Fibroblast of lung (primary cell): Measurements from ENCODE around the gene SEC61B.

ENCODE experiments used
- CTCF ChIP-seq, 2 donors: IDR thresholded peaks in 1 of 2; conservative IDR thresholded peaks in 1 of 2; 1 replicate in 1 of 2; 2 replicates in 1 of 2; pipeline ENCODE4 v1.5.1; 2011 to 2012; ENCODE audit warnings: low read length in 2 of 2, control low read depth in 1 of 2, inconsistent platforms in 1 of 2, low read depth in 1 of 2, mild to moderate bottlenecking in 1 of 2
- EZH2 ChIP-seq: IDR thresholded peaks from 2 replicates; pipeline ENCODE4 v1.5.1; 2012; ENCODE audit warnings: low read length, control low read depth, mild to moderate bottlenecking; ENCODE audit errors: missing control alignments

DNA sequence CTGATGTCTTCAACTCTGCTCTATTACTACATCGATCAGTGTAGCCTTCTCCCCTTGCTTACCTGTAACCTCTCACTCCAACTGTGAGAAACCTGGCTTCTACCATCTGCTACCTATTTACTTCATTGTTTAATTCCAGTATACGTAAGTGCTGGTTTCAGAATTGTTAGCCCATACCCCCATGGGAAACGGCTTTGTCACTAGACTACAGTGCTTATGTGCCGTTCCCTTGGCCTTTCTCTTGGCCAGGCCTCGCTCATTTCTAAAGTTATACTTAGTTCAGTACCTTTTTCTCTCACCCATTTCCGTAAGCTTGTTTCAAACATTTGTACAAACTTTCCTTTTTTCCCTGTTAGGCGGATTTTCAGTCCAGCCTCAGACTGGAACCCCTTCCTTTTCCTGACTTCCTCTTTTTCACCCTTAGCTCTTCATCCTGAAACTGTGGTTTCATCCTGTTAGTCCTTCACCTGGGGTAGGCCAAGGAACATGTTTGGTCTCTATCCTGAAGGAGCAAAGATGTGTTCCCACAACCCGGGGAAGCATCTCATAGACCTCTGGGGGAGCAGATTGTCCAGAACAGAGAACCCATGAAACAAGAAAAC lies 22.0 kb upstream of the SEC61B start:
- no peak for TF ChIP-seq CTCF (conservative IDR thresholded peaks at IDR 0.05 in 1 of 2, IDR thresholded peaks at IDR 0.05 in 1 of 2; ENCODE audit: low read depth in 1 of 2, low read length in 2 of 2)
- no peak for TF ChIP-seq EZH2
